ENCODE data around the gene CYS1. TPM values are rescaled to one million over a fixed set of nuclear protein-coding genes. Genes with fewer than 3 reads are reported as not detected.

The CYS1 gene
- polyA plus RNA-seq, 1 experiment = 2.5 TPM

DNA sequence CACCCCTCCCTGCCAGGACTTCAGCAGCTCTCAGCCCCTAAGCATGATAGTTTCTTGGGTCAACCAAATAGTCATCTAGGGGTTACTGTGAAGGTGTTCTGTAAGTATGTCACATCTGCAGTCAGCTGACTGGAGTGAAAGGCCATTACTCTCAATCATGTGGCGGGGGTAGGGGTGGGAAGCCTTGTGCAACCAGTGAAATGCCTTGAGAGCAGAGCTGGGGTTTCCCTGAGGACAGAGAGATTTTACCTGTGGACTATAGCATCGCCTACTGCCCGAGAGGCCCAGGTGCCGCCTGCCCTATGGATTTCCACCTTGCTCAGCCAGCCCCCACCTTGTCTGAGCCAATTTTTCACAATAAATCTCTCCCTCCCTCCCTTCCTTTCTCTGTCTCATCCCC is 57.8 kb downstream of the CYS1 start:
- Histone ChIP-seq H3K36me3 (ENCODE audit: control insufficient read depth, insufficient read depth, low read length) (no peaks in the 10 kb centered on the region), H3K27me3 (ENCODE audit: control insufficient read depth, insufficient read depth, low read length) (peaks cover 4% of the 10 kb centered on the region; the same call in 1 of the 2 replicates), H3K4me3 (ENCODE audit: low read depth, low read length) (no peak overlapping the region)
- POLR2A ChIA-PET = no interaction called here
- CTCF ChIA-PET = interaction anchor here (0.8 to 1.2 kb wide), 2 partner anchors 14 to 222 kb away, joined by 3 to 4 read pairs; no protein-coding TSS in a partner anchor
- TF ChIP-seq, protein P1, sequence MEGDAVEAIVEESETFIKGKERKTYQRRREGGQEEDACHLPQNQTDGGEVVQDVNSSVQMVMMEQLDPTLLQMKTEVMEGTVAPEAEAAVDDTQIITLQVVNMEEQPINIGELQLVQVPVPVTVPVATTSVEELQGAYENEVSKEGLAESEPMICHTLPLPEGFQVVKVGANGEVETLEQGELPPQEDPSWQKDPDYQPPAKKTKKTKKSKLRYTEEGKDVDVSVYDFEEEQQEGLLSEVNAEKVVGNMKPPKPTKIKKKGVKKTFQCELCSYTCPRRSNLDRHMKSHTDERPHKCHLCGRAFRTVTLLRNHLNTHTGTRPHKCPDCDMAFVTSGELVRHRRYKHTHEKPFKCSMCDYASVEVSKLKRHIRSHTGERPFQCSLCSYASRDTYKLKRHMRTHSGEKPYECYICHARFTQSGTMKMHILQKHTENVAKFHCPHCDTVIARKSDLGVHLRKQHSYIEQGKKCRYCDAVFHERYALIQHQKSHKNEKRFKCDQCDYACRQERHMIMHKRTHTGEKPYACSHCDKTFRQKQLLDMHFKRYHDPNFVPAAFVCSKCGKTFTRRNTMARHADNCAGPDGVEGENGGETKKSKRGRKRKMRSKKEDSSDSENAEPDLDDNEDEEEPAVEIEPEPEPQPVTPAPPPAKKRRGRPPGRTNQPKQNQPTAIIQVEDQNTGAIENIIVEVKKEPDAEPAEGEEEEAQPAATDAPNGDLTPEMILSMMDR (IDR thresholded peaks at IDR 0.05; ENCODE audit: insufficient read depth, low read depth, low read length) = no peak
- DNase-seq (ENCODE audit: low read depth) = no peak

DNA sequence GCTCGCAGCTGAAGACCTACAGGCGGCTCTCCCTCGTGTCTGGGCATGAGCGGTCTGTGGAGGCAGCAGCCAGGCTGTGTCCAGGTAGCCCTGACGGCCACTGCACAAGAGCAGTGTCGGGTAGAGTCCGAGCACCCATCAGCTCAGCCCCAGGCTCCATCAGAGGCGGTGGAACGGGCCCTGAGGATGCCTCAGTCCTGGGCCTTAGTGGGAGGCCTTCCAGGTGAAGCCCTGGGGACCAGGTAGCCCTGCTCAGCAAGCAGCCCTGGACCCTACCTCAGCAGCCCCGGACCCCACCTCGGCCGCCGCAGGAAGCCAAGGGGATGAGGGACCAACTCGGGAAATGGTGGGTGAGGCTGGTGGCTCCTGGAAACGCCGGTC is 58.2 kb downstream of the CYS1 start:
- no peak for DNase-seq (ENCODE audit: low read depth)
- TF ChIP-seq, protein P1 (IDR thresholded peaks at IDR 0.05; ENCODE audit: insufficient read depth, low read depth, low read length) = no peak
- Histone ChIP-seq H3K27me3 (ENCODE audit: control insufficient read depth, insufficient read depth, low read length) (peaks cover 4% of the 10 kb centered on the region; the same call in 1 of the 2 replicates), H3K36me3 (ENCODE audit: control insufficient read depth, insufficient read depth, low read length) (no peaks in the 10 kb centered on the region), H3K4me3 (ENCODE audit: low read depth, low read length) (no peak overlapping the region)
- ChIA-PET CTCF (interaction anchor here (0.8 to 1.2 kb wide), 2 partner anchors 14 to 222 kb away, joined by 3 to 4 read pairs; no protein-coding TSS in a partner anchor), POLR2A (interaction anchor here (0.7 kb wide), 1 partner anchor 270 kb away, joined by 8 read pairs; no protein-coding TSS in a partner anchor)

GRCh38 chr2:10019602-10020400 is 60.4 kb downstream of the CYS1 start:
- H3K36me3 ChIP-seq (ENCODE audit: control insufficient read depth, insufficient read depth, low read length) = no peaks in the 10 kb centered on the region
- H3K4me3 ChIP-seq (ENCODE audit: low read depth, low read length) = no peak overlapping the region
- ChIA-PET CTCF (interaction anchor here (1.0 kb wide), 1 partner anchor 10 kb away, joined by 3 read pairs; no protein-coding TSS in a partner anchor), POLR2A (no interaction called here)
- H3K27me3 ChIP-seq (ENCODE audit: control insufficient read depth, insufficient read depth, low read length) = peaks cover 4% of the 10 kb centered on the region; the same call in 1 of the 2 replicates
- TF ChIP-seq, protein P1 (IDR thresholded peaks at IDR 0.05; ENCODE audit: insufficient read depth, low read depth, low read length) = no peak
- no peak for DNase-seq (ENCODE audit: low read depth)

GRCh38 chr2:10019174-10019573 is 61.0 kb downstream of the CYS1 start:
- ChIA-PET CTCF (interaction anchor here (1.0 kb wide), 1 partner anchor 10 kb away, joined by 3 read pairs; no protein-coding TSS in a partner anchor), POLR2A (no interaction called here)
- TF ChIP-seq, protein P1 (IDR thresholded peaks at IDR 0.05; ENCODE audit: insufficient read depth, low read depth, low read length) = no peak
- Histone ChIP-seq H3K4me3 (ENCODE audit: low read depth, low read length) (no peak overlapping the region), H3K36me3 (ENCODE audit: control insufficient read depth, insufficient read depth, low read length) (no peaks in the 10 kb centered on the region), H3K27me3 (ENCODE audit: control insufficient read depth, insufficient read depth, low read length) (peaks cover 4% of the 10 kb centered on the region; the same call in 1 of the 2 replicates)
- DNase-seq (ENCODE audit: low read depth) = no peak

- Histone ChIP-seq H3K4me3 (ENCODE audit: low read depth, low read length) (no peak overlapping the region), H3K36me3 (ENCODE audit: control insufficient read depth, insufficient read depth, low read length) (no peaks in the 10 kb centered on the region), H3K27me3 (ENCODE audit: control insufficient read depth, insufficient read depth, low read length) (peaks cover 4% of the 10 kb centered on the region; the same call in 1 of the 2 replicates)
- POLR2A ChIA-PET = no interaction called here
- no peak for DNase-seq (ENCODE audit: low read depth)
- TF ChIP-seq, protein P1 (IDR thresholded peaks at IDR 0.05; ENCODE audit: insufficient read depth, low read depth, low read length) = no peak
- CTCF ChIA-PET = interaction anchor here (1.0 kb wide), 1 partner anchor 204 kb away, joined by 3 read pairs; no protein-coding TSS in a partner anchor
Observed at GRCh38 chr2:10017313-10017941, 62.8 kb downstream of the CYS1 start.

Measured in BJ (cell line).